GM19099 (cell line): ENCODE results near the gene SENP1.
A peak's percentile ranks its signal among the peaks of the same experiment; 100 is the strongest.

Source experiments
- POLR2A ChIP-seq: IDR thresholded peaks from 3 replicates; pipeline ENCODE4 v1.6.1; 2011; ENCODE audit warnings: low read depth; ENCODE audit not compliant: insufficient read length; ENCODE audit errors: extremely low read depth

The SENP1 gene

GRCh38 chr12:48105867-48106680, at the start of gene SENP1:
Gene SENP1, minus strand, starts transcription at chr12:48106079. Its CDS starts 4,607 bp downstream, at chr12:48101472.
- peak; percentile 62 for TF ChIP-seq POLR2A

GRCh38 chr12:48151103-48151771, 45.4 kb upstream of the SENP1 start:
- no peak for TF ChIP-seq POLR2A

- TF ChIP-seq POLR2A = no peak
Measured at GRCh38 chr12:48145981-48146380, 40.1 kb upstream of the SENP1 start.

GRCh38 chr12:48143898-48144297, 38.0 kb upstream of the SENP1 start:
- no peak for TF ChIP-seq POLR2A

- no peak for TF ChIP-seq POLR2A
Measured at GRCh38 chr12:48142818-48143674, 37.2 kb upstream of the SENP1 start.

- TF ChIP-seq POLR2A = no peak
Measured at GRCh38 chr12:48135027-48135426, 29.1 kb upstream of the SENP1 start.

GRCh38 chr12:48132826-48133225, 26.9 kb upstream of the SENP1 start:
- no peak for TF ChIP-seq POLR2A

- TF ChIP-seq POLR2A = no peak
Measured at GRCh38 chr12:48131517-48131916, 25.6 kb upstream of the SENP1 start.

GRCh38 chr12:48129376-48129775, 23.5 kb upstream of the SENP1 start:
- no peak for TF ChIP-seq POLR2A

GRCh38 chr12:48128800-48129199, 22.9 kb upstream of the SENP1 start:
- TF ChIP-seq POLR2A = no peak

GRCh38 chr12:48126953-48127630, 21.2 kb upstream of the SENP1 start:
- no peak for TF ChIP-seq POLR2A

- TF ChIP-seq POLR2A = no peak
Measured at GRCh38 chr12:48125985-48126384, 20.1 kb upstream of the SENP1 start.

GRCh38 chr12:48123169-48123568, 17.3 kb upstream of the SENP1 start:
- no peak for TF ChIP-seq POLR2A

GRCh38 chr12:48122065-48122834, 16.4 kb upstream of the SENP1 start:
- TF ChIP-seq POLR2A = no peak

GRCh38 chr12:48121522-48121921, 15.6 kb upstream of the SENP1 start:
- TF ChIP-seq POLR2A = no peak

- no peak for TF ChIP-seq POLR2A
Measured at GRCh38 chr12:48119834-48120195, 13.9 kb upstream of the SENP1 start.
